Measurements from ENCODE around the gene CANX.

The CANX gene

DNA sequence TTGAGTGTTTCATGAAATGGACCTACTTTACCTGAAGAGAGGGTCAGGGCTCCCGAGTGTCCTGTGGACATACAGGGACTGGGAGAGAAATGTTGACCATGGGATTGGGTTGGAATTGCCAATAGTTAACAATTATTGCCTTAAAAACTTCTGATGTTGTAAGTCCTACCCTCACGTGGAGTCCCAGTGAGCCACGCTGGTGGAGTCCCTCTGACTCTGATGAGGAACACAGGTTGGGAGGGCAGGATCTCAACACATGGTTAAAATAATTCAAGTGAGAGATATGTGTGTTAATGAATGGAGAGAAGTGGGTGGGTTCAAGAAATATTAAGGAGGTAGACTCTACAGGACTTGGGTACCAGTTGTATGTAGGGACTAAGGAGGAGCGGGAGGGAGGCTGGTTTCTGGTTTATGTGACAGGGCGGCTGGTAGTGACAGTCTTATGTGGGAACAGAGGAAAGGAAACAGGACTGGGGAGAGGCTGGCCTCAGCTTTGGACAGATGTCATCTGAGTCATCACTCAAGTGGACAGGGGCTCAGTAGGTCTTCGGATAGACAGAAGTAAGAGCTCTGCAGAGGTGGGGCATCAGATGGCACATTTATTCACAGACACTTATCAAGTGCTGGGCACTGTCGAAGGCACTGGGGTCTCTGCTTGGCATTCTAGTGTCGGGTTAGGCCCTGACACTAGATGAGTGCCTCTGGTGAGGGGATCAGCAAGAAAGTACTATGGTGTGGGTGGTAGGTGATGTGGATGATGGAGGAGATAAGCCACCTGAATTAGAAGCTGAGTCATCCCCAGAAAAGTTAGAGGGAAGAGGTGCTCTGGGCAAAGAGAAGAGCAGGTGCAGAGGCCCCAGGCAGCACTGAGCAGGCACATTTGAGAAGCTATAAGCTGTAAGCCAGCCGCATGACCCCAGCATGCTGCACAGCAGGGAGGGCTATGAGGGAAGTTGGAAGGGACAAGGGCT is 61.1 kb downstream of the CANX start:
- no peak for FAIRE-seq

DNA sequence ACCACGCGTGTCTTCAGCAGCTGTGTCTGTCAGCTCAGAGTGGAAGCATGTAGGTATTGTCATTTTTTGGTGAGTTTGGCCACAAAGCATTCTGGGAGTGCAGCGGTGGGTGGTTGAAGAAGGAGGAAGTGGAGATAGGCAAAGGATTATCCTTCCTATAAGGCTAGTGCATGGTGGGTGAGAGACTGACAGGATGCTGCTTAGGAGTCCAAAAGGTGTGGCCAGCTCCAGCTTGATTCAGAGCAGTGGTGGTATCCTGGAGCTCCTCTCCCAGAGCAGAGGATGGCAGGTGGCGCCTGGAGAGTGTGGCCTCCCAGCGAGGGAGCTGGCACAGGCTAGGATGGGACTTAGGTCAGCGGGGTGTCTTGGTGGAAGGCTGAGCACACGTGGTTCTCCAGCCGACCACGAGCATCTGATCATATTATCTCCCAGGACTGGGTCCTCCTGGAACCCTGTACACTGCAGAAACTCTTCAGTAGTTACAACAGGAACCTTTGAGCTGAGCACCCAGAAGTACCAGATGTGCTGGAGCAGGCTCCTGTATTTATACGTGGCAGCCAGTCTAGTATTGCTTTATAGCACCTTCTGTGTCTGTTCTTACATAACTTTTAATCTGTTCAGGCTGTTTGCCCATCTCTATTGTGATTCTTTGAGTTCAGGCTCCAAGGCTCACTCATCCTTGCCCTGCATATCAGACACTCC is 63.5 kb downstream of the CANX start:
- no peak for FAIRE-seq

DNA sequence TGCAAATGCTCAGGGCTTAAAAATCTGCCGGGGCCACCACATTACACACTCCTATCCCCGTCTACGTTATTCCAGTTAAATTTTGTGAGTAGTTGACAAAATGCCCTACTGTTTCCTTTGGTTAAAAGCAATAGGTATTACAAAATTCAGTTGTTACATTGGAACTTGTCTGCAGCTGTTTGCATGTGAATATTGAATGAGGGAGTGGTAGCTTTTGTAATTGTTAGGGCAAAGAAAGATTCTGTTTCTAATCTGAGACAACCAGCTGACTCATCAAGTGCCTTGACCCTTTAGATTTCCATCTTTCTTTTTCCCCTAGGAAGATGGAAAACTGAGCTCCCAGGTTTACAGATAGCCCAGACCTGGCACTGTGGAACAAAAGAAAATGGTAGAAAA is 64.0 kb downstream of the CANX start:
- no peak for FAIRE-seq

DNA sequence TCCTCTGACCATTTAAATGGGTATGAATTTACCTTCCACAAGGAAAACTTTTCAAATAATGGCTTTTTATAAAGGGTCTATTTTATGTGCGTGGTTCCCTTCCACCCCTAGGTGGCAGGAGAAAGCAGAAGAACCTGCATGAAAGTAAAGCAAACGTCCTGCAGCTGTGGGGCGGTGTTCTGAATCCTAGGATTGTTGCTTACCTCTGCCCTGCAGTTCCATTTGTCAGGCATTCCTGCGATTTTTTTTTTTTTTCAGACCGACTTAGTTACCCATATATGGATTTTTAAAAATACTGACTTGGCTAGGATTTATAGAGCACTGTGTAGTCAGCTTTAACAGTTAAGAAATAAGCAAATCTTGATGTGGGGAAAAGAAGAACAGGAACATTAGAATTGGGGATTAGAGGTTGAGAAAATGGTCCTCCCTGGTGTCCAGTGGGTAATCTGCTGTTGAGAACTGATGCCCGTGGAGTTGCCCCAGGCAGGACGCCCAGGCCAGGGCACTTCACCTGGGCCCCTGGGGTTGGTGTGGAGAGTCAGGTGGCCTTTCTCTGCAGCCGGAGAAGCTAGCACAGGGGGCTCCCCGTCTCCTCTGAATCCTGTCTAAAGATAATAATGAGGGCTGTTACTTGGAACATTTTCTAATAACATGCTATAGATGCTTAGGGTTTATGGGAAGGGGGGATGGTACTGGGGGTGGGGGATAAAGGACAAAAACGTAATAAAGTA is 64.6 kb downstream of the CANX start:
- peak; percentile 79 for FAIRE-seq

DNA sequence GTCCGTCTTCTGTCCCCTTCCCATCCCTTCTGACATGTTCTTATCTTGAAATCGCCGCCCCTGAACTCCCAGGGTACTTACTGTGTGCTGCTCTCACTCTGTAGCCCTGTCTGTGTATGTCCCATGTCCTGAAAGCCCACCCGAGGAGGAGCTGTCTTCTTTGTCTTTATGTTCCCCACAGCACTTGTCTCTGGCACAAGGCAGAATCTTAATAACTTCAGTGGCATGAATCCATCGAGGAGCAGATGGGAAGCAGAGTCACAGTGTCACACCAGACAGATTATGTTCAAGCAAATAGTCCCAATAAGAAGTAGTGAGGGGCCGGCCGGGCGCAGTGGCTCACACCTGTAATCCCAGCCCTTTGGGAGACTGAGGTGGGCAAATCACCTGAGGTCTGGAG is 65.3 kb downstream of the CANX start:
- FAIRE-seq = no peak

DNA sequence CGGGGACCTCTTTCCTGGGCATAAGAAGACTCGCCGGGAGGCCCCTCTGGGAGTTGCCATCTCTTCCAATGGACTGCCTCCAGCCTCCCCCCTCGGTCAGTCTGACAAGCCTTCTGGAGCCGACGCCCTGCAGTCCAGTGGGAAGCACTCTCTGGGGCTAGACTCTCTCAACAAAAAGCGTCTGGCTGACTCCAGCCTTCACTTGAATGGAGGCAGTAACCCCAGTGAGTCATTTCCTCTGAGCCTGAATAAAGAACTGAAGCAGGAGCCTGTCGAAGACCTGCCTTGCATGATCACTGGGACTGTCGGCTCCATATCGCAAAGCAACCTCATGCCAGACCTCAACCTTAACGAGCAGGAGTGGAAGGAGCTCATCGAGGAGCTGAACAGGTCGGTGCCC is 66.6 kb downstream of the CANX start:
- no peak for FAIRE-seq

DNA sequence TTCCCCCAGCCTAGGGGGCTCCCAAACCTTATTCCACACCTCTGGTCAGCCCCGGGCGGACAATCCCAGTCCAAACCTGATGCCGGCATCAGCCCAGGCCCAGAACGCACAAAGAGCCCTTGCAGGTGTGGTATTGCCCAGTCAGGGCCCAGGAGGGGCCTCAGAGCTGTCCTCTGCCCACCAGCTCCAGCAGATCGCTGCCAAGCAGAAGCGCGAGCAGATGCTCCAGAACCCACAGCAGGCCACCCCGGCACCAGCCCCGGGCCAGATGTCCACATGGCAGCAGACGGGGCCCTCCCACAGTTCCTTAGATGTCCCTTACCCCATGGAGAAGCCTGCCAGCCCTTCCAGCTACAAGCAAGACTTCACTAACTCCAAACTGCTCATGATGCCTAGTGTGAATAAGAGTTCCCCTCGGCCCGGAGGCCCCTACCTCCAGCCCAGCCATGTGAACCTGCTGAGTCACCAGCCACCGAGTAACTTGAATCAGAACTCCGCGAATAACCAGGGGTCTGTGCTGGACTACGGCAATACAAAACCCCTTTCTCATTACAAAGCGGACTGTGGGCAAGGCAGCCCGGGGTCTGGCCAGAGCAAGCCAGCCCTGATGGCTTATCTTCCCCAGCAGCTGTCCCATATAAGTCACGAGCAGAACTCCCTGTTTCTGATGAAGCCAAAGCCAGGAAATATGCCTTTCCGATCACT is 67.4 kb downstream of the CANX start:
- no peak for FAIRE-seq

DNA sequence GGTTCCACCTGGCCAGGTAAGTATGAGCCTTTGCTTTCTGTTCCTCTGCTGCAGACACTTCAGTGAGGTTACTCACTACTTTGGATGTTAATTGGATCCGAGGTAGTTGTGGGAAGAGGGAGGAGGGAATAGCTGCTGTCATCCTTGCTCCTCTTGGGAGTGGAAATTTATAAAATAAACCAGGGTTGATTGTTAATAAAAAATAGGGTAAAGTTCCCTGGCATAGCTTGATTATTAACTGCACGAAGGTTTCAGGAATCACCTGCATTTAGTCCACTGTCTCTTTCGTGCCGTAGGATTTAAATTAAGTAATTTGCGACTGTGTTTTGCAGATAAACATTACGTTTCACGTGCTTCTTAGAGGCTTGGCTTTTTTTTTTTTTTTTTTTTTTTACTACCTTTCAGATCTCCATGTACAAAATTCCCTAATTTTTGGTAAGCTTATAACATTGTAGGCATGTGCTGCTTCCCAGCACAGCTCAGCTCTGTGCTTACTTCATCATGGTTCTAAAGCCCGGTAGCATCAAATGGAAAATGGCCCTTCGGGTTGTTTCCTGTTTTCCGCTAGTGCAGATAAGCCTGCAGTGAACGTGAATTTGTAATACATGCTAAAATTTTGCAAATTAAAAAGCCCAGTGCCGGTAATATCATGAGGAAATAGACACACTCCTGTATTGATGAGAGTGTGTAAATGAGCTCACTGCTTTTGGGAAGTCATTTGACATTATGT is 68.1 kb downstream of the CANX start:
- FAIRE-seq = no peak

DNA sequence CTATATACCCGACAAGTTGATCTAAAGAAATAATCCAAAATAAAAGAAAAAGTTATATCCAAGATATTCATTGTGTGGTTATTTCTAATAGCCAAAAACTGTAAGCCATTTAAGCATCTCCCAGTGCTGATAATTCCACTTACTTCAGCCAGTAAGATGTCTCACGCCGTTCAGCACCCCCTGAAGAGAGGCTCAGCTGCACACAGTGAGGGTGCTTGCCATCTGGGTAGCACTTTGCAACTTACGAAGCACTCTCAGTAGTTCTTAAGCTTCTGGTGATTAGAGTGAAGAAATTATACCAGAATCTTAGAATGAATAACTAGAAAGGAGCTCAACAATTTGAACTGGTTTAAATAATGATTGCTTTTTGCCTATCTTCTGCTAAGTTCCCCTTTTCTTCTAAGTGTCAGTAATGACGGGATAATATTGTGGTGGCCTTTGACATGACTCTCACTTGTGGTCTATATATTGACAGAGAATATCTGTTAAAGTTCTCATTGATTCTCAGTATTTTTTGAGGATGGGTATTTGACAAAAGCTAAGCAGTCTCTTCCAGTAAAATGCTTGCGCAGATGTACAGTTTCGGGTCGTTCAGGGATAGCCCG is 68.8 kb downstream of the CANX start:
- no peak for FAIRE-seq

DNA sequence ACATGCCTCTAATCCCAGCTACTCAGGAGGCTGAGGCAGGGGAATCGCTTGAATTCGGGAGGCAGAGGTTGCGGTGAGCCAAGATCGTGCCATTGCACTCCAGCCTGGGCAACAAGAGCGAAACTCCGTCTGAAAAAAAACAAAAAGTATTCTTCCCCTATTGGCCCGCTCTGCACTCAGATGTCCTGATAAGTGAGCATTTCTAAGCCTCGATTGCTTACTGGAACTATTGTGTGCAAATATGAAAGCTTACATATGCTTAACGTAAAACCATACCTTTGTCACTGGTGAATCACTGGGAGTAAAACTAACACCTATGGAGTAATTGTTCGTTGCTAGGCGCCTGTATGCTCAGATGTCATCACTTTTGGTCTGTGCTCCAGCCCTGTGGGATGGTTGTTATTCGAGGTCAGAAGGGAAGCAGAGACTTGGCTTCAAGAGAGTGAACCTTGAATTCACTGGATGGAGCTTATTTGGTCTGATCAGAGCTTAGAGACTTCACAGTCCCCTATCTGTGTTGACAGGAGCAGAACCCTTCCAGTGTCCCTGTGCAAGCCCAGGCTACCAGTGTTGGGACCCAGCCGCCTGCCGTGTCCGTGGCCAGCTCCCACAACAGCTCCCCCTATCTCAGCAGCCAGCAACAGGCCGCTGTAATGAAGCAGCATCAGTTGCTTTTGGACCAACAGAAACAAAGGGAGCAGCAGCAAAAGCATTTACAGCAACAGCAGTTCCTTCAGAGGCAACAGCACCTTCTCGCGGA is 69.7 kb downstream of the CANX start:
- no peak for FAIRE-seq

DNA sequence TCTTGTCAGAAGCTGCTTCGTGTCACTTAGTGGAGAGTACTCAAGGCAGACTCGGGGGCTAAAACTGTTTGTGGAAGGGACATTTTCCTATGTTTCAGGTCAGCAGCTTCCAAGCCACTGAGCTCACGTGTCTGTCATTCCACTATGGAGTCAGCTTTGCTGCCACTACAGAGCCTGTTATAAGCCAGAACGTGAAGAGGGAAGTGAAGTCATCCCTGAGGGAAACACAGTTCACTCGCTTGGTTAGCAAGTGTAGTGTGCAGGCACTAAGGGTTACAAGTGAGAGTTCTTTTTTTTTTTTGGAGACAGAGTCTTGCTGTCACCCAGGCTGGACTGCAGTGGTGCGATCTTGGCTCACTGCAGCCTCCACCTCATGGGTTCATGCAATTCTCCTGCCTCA is 70.5 kb downstream of the CANX start:
- FAIRE-seq = no peak

DNA sequence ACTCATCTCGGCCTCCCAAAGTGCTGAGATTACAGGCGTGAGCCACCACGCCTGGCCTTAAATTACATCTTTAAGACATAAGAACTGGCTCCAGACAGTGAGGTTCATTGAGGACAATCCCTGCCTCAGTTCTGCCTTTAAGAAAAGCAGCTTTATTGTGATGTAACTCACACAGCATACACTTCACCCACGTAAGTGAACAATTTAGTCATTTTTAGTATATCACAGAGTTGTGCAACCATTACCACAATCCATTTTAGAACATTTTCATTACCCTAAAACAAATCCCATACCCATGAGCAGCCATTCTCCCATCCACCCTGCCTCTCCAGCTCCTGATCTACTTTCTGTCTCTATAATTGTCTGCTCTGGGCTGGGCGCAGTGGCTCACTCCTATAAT is 71.0 kb downstream of the CANX start:
- no peak for FAIRE-seq

DNA sequence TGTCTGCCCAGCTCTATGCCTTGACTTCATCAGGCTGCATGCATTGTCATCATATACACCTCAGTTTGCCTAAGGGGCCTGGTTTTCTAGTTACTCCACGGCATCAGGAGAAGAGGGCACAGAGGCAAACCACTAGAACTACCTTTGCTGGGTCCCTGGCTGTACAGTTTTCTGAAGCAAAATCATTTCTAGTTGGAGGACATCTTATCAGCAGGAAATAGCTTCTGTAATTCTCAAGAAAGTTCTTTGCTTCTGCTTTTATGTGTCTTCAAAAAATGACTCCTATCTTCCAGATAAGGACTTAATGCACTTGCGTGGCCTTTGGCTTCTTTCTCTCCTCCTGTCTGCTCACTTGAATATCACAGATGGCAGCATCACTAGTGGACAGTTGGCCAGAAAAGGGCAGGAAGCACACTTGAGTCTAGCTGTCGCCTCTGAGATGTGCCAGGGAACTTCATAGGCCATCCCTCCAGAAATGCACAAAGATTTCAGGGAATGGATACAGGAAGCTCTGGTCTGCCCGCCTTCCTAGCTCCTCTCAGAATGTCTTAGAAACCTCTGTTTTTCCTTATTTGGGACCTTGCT is 72.6 kb downstream of the CANX start:
- FAIRE-seq = no peak

DNA sequence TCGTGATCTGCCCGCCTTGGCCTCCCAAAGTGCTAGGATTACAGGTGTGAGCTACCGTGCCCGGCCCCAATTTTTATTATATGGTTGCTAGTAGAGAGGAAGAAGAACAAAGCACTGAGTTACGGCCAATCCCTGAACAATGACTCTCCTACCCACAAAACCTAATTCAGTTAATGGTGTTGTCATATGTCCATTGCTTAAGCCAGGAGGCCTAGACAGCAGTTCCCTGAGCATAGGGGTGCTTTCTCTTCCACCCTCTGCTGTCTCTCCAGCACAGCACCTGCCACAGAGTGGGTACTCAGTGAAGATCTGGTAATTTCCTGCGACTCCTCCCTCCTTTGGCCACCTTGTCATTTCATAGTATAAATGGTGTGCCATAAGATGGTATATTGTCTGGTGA is 73.6 kb downstream of the CANX start:
- FAIRE-seq = no peak

DNA sequence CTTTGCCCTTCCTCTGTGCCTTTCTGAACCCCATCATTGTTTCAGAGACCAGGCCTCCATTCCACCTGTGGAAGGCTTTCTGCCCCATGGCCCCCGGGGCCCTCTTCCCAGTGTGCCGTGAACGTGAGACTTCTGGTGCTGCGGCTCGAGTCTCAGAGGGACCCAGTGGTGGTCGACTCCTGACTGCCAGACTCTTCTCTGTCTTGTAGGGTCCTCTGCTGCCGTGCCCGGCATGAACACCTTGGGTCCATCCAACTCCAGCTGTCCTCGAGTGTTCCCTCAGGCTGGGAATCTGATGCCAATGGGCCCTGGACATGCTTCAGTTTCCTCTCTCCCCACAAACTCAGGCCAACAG is 74.9 kb downstream of the CANX start:
- FAIRE-seq = no peak

DNA sequence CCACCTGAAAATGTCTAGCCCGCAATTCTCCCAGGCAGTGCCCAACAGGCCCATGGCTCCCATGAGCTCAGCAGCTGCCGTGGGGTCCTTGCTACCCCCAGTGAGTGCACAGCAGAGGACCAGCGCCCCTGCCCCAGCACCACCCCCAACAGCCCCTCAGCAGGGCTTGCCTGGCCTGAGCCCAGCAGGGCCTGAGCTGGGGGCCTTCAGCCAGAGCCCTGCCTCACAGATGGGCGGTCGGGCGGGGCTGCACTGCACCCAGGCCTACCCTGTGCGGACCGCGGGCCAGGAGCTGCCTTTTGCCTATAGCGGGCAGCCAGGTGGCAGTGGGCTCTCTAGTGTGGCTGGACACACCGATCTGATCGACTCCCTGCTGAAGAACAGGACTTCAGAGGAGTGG is 75.7 kb downstream of the CANX start:
- FAIRE-seq = no peak

DNA sequence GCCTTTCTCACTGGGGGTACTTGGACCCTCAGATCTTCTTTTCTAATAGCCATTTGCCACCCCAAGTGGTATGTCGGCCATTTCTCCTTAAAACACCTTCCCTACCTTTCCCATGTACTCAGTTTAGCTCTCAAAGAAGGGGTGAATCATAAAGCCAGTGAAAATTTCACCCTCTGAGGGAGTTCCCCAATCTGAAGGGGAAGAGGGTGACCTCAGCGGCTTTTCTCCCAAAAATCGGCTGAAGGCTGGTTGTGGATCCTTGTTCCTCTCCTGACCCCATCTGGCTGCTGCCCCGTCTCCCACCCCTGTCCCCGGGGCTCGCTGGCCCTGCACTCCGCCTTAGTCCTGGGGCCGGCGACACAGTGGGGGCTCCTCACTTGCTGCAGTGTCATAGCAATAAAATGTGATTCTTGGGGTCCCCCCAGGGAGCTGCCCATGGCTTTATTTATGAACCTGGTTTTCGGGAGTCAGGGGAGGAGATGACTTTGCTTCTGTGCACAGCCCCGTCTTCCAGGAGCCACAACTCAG is 77.7 kb downstream of the CANX start:
- no peak for FAIRE-seq

DNA sequence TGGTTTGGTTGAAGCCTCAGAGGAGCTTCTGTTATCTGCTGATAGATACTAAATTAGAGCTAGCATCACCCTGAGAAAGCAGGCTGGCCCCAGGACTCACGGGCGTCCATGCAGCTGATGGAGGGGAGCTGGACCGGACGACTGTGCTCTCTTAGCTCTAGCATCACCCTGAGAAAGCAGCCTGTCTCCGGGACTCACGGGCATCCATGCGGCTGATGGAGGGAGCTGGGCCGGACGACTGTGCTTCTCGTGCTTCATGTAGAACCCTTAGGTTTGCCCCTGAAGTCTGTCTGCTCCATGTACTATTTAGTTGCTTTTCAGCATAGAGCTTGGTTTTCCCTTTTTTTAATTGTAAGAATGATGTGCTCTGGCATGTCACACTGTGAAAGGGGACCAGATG is 78.7 kb downstream of the CANX start:
- FAIRE-seq = no peak

DNA sequence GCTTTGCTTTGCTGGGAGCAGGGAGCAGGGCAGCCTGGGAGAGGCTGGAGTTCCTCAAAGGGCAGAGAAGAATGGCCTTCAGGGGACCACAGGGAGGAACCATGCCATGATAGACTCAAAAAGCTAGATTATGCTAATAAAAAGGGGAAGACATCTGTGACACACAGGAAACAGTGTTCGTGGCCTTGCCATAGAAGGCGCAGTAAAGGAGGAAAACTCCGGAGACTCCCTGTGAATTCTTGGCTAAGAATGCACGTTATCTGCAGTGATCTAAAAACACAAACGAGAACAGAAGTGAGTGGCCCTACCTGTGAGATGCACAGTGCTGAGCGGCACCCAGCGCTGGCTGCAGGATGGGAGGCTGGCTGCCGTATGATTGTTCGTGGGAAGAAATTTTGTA is 79.1 kb downstream of the CANX start:
- FAIRE-seq = no peak

DNA sequence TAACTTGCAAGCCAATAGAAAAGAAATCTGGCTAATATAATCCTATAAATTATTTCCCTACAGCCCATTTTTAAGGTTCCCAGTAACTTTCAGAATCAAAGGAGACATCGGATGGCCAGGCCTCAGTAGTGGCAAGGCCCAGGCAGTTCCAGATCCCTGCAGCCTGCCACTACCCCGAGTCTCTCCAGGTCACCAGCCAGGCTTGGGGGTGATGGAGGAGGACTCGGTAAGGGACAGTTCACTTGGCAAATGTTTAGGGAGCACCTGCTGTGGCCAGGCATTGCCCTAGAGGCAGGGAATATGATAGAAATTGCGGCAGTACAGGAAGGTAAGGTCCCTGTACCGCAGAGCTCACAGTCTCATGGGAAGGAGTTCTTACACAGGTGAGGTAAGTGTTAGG is 79.8 kb downstream of the CANX start:
- no peak for FAIRE-seq

DNA sequence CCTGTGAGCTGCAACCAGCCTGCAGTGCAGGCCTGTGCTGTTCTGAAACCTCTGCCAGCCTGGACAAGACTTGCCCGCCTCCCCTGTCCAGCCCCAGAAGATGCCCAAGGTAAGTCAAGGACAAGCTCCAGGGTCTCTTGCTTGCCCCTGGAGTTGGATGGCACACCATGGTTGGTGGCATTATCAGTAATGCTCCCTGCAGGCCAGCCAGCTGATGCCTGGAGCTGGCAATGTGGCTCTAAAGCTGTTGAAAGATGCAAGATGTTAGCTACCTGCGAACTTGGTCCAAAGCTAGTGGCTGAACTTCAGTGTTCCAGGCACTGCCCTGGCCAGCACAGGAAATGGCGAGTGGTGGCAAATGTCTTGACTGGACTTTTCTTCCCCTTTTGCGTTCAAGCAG is 81.1 kb downstream of the CANX start:
- no peak for FAIRE-seq

Measured in islet of Langerhans (tissue), 1 donor.